Spleen (tissue), 7 donors: ENCODE data around the gene PCNX2.

Experiments
- CTCF ChIP-seq, 11 experiments: fragments of 200-600 bp in 7 of 11; fragments of 450-650 bp in 4 of 11; sonication (generic) in 4 of 11; IDR thresholded peaks in 8 of 11; conservative IDR thresholded peaks in 3 of 11; 1 replicate in 7 of 11; 2 replicates in 4 of 11; pipeline versions ENCODE4 v1.4.0 to v1.8.0; 2016 to 2021; ENCODE audit warnings: antibody characterized with exemption in 11 of 11, inconsistent platforms in 4 of 11, mild to moderate bottlenecking in 1 of 11
- POLR2A ChIP-seq, 3 donors: fragments of 450-650 bp; IDR thresholded peaks; one replicate each; pipeline ENCODE4 v1.5.1; 2017; ENCODE audit warnings: antibody characterized with exemption in 3 of 3, mild to moderate bottlenecking in 1 of 3
- donor health status: DM: no; HTN: no; CAD: no; lungs with moderate emphysema.
- donor health status: DM: no; HTN: no; CAD: no.
- donor health status: DM: no; HTN: no; CAD: no.

DNA sequence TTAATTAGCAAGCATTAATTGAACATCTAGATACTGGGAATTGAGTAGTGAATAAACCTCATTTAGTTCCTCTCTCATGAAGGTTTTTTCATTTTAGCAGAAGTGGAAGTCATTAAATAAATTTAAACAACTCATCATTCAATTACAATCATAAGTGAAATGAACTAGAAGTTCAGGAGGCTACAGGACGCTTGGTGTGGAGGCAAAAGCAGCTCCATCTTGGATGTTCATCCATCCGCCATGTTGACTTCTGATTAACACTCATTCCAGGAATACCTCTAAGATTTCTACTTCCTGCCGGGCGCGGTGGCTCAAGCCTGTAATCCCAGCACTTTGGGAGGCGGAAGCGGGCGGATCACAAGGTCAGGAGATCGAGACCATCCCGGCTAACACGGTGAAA is 356.6 kb downstream of the PCNX2 start:
- TF ChIP-seq CTCF (IDR thresholded peaks at IDR 0.05 in 8 of 11, conservative IDR thresholded peaks at IDR 0.05 in 3 of 11) (no peak), POLR2A (IDR thresholded peaks at IDR 0.05) (no peak)
